HG03432 (cell line): ENCODE measurements around the gene INSYN1.

Experiments used
- ATAC-seq: cut with Tn5 transposase; IDR thresholded peaks from one replicate; pipeline ENCODE4 v1.9.1; 2021; ENCODE audit warnings: mild to moderate bottlenecking, moderate library complexity; ENCODE audit not compliant: unreplicated experiment

INSYN1 gene

DNA sequence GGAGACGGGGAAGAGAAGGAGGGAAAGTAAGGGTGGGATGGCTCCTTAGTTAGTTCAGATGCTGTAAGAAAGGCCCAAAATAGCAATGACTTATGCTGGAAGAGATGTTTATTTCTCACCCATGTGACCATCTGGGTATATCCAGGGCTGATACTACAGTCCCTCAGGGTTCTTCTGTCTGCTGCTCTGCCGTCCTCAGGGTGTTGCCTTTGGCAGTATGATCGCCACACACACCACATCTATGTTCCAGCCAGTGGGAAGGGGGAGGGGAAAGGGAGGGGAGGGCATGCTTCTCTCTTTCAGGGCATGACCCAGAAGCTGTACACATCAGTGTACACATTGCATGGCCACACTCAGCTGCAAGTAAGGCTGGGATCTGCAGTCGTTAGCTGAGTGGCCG, 58.7 kb downstream of the INSYN1 start:
- ATAC-seq: no peak

- ATAC-seq: no peak
These were observed 61.8 kb downstream of the INSYN1 start for GRCh38 chr15:73691396-73691795.

GRCh38 chr15:73688455-73688854, 64.7 kb downstream of the INSYN1 start:
- no peak for ATAC-seq

GRCh38 chr15:73687351-73687750, 65.8 kb downstream of the INSYN1 start:
- no peak for ATAC-seq

DNA sequence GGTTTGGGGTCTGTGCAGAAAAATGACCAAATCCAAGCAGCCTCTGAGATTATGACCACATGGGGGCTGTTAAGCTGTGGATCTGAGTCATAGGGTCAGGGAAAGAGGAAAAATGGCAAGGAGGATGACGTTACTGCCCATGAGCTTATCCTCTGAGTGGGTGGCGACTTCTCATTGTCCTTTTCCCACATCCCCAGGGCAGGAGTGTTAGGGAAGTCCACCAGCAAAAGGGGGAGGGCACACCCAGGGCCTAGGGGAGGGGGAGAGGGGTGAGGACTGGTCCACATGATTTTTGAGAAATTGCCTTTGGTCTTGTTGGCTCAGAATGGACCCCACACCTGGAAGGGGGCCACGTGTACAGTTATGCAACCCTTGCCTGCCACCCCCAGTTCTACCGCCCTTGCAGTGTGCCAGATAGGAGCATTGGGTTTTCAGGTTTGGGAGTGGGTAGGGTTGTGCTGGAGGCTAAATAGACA, 66.3 kb downstream of the INSYN1 start:
- no peak for ATAC-seq

- ATAC-seq: no peak
These were observed 67.2 kb downstream of the INSYN1 start for GRCh38 chr15:73685981-73686380.
